Keratinocyte (primary cell): ENCODE measurements around the gene ZNF860. TPM values are rescaled to one million over a fixed set of nuclear protein-coding genes. Genes with fewer than 3 reads are reported as not detected.

Experiments
- DNase-seq: peaks from one replicate; pipeline ENCODE4 v3.0.0-alpha.2; 2011; ENCODE audit warnings: low read depth, missing footprints, low spot score
- FAIRE-seq: peaks from 2 replicates; lab custom pipeline; 2011; peaks lifted over from hg19 to GRCh38; lab: Jason Lieb, UNC
- H2AFZ ChIP-seq: 2 replicates; pipeline ENCODE4 v1.6.0; 2012; ENCODE audit warnings: low read length, control low read depth, inconsistent platforms; ENCODE audit not compliant: control insufficient read depth
- H3K27ac ChIP-seq: 2 replicates; pipeline ENCODE4 v1.5.1; 2011; ENCODE audit warnings: low read length; ENCODE audit not compliant: control insufficient read depth, insufficient read depth
- H3K27me3 ChIP-seq: 3 replicates; pipeline ENCODE4 v1.6.0; 2011; ENCODE audit warnings: low read length; ENCODE audit not compliant: control insufficient read depth, insufficient read depth; ENCODE audit errors: extremely low read depth
- H3K36me3 ChIP-seq, 2 experiments: 2 replicates in 1 of 2; 3 replicates in 1 of 2; pipeline ENCODE4 v1.5.1; 2011; ENCODE audit warnings: low read length in 2 of 2, mild to moderate bottlenecking in 1 of 2; ENCODE audit not compliant: control insufficient read depth in 2 of 2, insufficient read depth in 2 of 2; ENCODE audit errors: extremely low read depth in 1 of 2
- H3K4me1 ChIP-seq: 3 replicates; pipeline ENCODE4 v1.5.1; 2011; ENCODE audit warnings: low read length; ENCODE audit not compliant: control insufficient read depth, insufficient read depth; ENCODE audit errors: extremely low read depth
- H3K4me2 ChIP-seq: 3 replicates; pipeline ENCODE4 v1.6.0; 2011; ENCODE audit warnings: low read depth, low read length; ENCODE audit not compliant: control insufficient read depth, insufficient read depth; ENCODE audit errors: extremely low read depth
- H3K4me3 ChIP-seq, 3 experiments: fragments of 200-600 bp in 1 of 3; sonication (generic) in 1 of 3; 2 replicates in 2 of 3; 3 replicates in 1 of 3; pipeline ENCODE4 v1.5.1; 2011 to 2016; ENCODE audit warnings: low read length in 3 of 3, mild to moderate bottlenecking in 3 of 3, control low read depth in 2 of 3, inconsistent platforms in 1 of 3, low read depth in 1 of 3, mixed read lengths in 1 of 3, mixed run types in 1 of 3, moderate library complexity in 1 of 3; ENCODE audit not compliant: control insufficient read depth in 2 of 3, insufficient read depth in 2 of 3; ENCODE audit errors: extremely low read depth in 1 of 3
- H3K79me2 ChIP-seq: 2 replicates; pipeline ENCODE4 v1.6.0; 2012; ENCODE audit warnings: low read length; ENCODE audit not compliant: control insufficient read depth, insufficient read depth
- H3K9ac ChIP-seq: 3 replicates; pipeline ENCODE4 v1.6.0; 2011; ENCODE audit warnings: low read length; ENCODE audit not compliant: control insufficient read depth, insufficient read depth; ENCODE audit errors: extremely low read depth
- H3K9me1 ChIP-seq: 3 replicates; pipeline ENCODE4 v1.6.0; 2011; ENCODE audit warnings: low read length; ENCODE audit not compliant: control insufficient read depth, insufficient read depth; ENCODE audit errors: extremely low read depth
- H3K9me3 ChIP-seq: 2 replicates; pipeline ENCODE4 v1.5.1; 2012; ENCODE audit warnings: low read depth, low read length; ENCODE audit not compliant: control insufficient read depth
- H4K20me1 ChIP-seq: 3 replicates; pipeline ENCODE4 v1.6.0; 2011; ENCODE audit warnings: low read length; ENCODE audit not compliant: control insufficient read depth, insufficient read depth; ENCODE audit errors: extremely low read depth
- CTCF ChIP-seq, 3 experiments: IDR thresholded peaks in 1 of 3; conservative IDR thresholded peaks in 1 of 3; optimal IDR thresholded peaks in 1 of 3; 2 replicates in 2 of 3; 3 replicates in 1 of 3; pipeline versions ENCODE3 to v1.5.1; 2011; ENCODE audit warnings: low read length in 3 of 3, mild to moderate bottlenecking in 3 of 3, moderate library complexity in 2 of 3, control low read depth in 1 of 3, inconsistent platforms in 1 of 3; ENCODE audit not compliant: insufficient read depth in 2 of 3; ENCODE audit errors: extremely low read depth in 1 of 3
- EZH2 ChIP-seq: IDR thresholded peaks from one replicate; pipeline ENCODE4 v1.6.1; 2012; ENCODE audit warnings: inconsistent platforms, mild to moderate bottlenecking, low read length, moderate library complexity
- dilution Hi-C: fragments of 300-500 bp; cut with MboI; formaldehyde crosslinking; loops from one replicate; pipeline ENCODE4 v1.7.0; 2020; ENCODE audit warnings: low sequenced_read_pairs; ENCODE audit not compliant: extremely low pct_ligation_motif_present
- polyA plus RNA-seq, 5 experiments: library from polyadenylated mRNA; depleted of rRNA in 3 of 5; stranded (reverse) in 3 of 5; stranded (forward) in 1 of 5; unstranded in 1 of 5; fragments of >200 nt; gene quantifications; 1 replicate in 1 of 5; 2 replicates in 3 of 5; 3 replicates in 1 of 5; pipeline versions ENCODE4 v1.2.1 to v1.2.3, GENCODE V29; 2011 to 2012; ENCODE audit warnings: missing spikeins in 2 of 5, low read depth in 1 of 5, low replicate concordance in 1 of 5

ZNF860 gene
- polyA plus RNA-seq, 1 donor (not counting 4 experiments of a cell fraction or from before 2014, with no cell fraction given), result 10.3 TPM

GRCh38 chr3:32017286-32017685, 35.7 kb downstream of the ZNF860 start:
- H3K4me1 ChIP-seq, result no peaks in the 10 kb centered on the region
- no peaks in the 10 kb centered on the region for H3K36me3 ChIP-seq
- no peaks in the 10 kb centered on the region for H3K27me3 ChIP-seq
- no peak overlapping the region for H2AFZ ChIP-seq
- FAIRE-seq (no peak), DNase-seq (no peak)
- H4K20me1 ChIP-seq, result no peaks in the 10 kb centered on the region
- no peaks in the 10 kb centered on the region for H3K79me2 ChIP-seq
- dilution Hi-C loops, result loop anchor here (25.0 kb wide), 1 partner anchor 120 kb away; no protein-coding TSS in a partner anchor
- TF ChIP-seq EZH2 (no peak), CTCF (optimal IDR thresholded peaks at IDR 0.05 in 1 of 3, IDR thresholded peaks at IDR 0.05 in 1 of 3, conservative IDR thresholded peaks at IDR 0.05 in 1 of 3; ENCODE audit: extremely low read depth in 1 of 3, insufficient read depth in 2 of 3, low read length in 3 of 3) (no peak)
- no peak overlapping the region for H3K9ac ChIP-seq
- no peak overlapping the region for H3K4me3 ChIP-seq
- H3K9me3 ChIP-seq, result no peaks in the 10 kb centered on the region
- H3K9me1 ChIP-seq, result no peaks in the 10 kb centered on the region
- H3K27ac ChIP-seq, result no peak overlapping the region
- H3K4me2 ChIP-seq, result no peak overlapping the region

GRCh38 chr3:32018757-32019564, 37.4 kb downstream of the ZNF860 start:
- dilution Hi-C loops, result loop anchor here (25.0 kb wide), 1 partner anchor 118 kb away; no protein-coding TSS in a partner anchor
- DNase-seq (no peak), FAIRE-seq (no peak)
- Histone ChIP-seq H3K9me3 (no peaks in the 10 kb centered on the region), H3K4me3 (no peak overlapping the region), H4K20me1 (no peaks in the 10 kb centered on the region), H3K36me3 (no peaks in the 10 kb centered on the region), H3K9ac (no peak overlapping the region), H3K4me1 (no peaks in the 10 kb centered on the region), H3K27me3 (no peaks in the 10 kb centered on the region), H2AFZ (no peak overlapping the region), H3K9me1 (no peaks in the 10 kb centered on the region), H3K27ac (no peak overlapping the region), H3K79me2 (no peaks in the 10 kb centered on the region), H3K4me2 (no peak overlapping the region)
- TF ChIP-seq EZH2 (no peak), CTCF (optimal IDR thresholded peaks at IDR 0.05 in 1 of 3, IDR thresholded peaks at IDR 0.05 in 1 of 3, conservative IDR thresholded peaks at IDR 0.05 in 1 of 3; ENCODE audit: extremely low read depth in 1 of 3, insufficient read depth in 2 of 3, low read length in 3 of 3) (peak; percentile 58 to 67 (median 61))
